GM12878 (cell line): Measurements from ENCODE around the gene ABR. TPM values are rescaled to one million over a fixed set of nuclear protein-coding genes. Genes with fewer than 3 reads are reported as not detected.
A peak's percentile ranks its signal among the peaks of the same experiment; 100 is the strongest.

ENCODE experiments used
- DPF2 ChIP-seq: fragments of 450-650 bp; IDR thresholded peaks from 2 replicates; pipeline ENCODE4 v1.6.1; 2017; ENCODE audit warnings: mild to moderate bottlenecking
- FOXK2 ChIP-seq: fragments of 450-650 bp; IDR thresholded peaks from 2 replicates; pipeline ENCODE4 v1.6.1; 2017; ENCODE audit warnings: mild to moderate bottlenecking, moderate library complexity
- IKZF2 ChIP-seq, 2 experiments: fragments of 450-650 bp; IDR thresholded peaks; 2 replicates each; pipeline ENCODE4 v1.6.1; 2017; ENCODE audit warnings: mild to moderate bottlenecking in 2 of 2, moderate library complexity in 2 of 2
- POLR2AphosphoS2 ChIP-seq: IDR thresholded peaks from 2 replicates; pipeline ENCODE4 v1.6.1; 2011; ENCODE audit warnings: low read depth, mild to moderate bottlenecking, low read length, improper control_type of control experiment, moderate library complexity
- SMAD1 ChIP-seq: fragments of 450-650 bp; IDR thresholded peaks from 2 replicates; pipeline ENCODE4 v1.6.1; 2018; ENCODE audit warnings: mild to moderate bottlenecking, low read depth; ENCODE audit not compliant: partially characterized antibody
- TAF1 ChIP-seq: IDR thresholded peaks from 2 replicates; pipeline ENCODE4 v1.6.1; 2011; ENCODE audit warnings: mild to moderate bottlenecking, low read depth, low read length, borderline replicate concordance
- polyA plus RNA-seq, 11 experiments: library from polyadenylated mRNA; depleted of rRNA in 4 of 11; unstranded in 6 of 11; stranded (reverse) in 5 of 11; fragments of >200 nt; fragmentation: Nextera tagmentation in 4 of 11; fragmentation: Illumina TruSeq in 1 of 11; extraction: Ambion mirVana in 4 of 11; extraction: Trizol in 1 of 11; gene quantifications; 1 replicate in 1 of 11; 2 replicates in 10 of 11; pipeline versions ENCODE4 v1.2.1 to v1.2.3, GENCODE V29; 2011 to 2016; ENCODE audit warnings: inconsistent platforms in 2 of 11, missing spikeins in 2 of 11, low read depth in 1 of 11
- total RNA-seq, 4 experiments: library from RNA; depleted of rRNA in 3 of 4; stranded (reverse); fragments of >200 nt in 3 of 4; fragmentation: Illumina TruSeq in 1 of 4; extraction: Trizol in 1 of 4; gene quantifications; 2 replicates each; pipeline versions ENCODE4 v1.2.1 to v1.2.3, GENCODE V29; 2013 to 2021
- TF ChIP-seq, protein P1 (sequence below): fragments of 450-650 bp; formaldehyde crosslinking; IDR thresholded peaks from 2 replicates; pipeline ENCODE4 v1.5.0; 2022; ENCODE audit warnings: mild to moderate bottlenecking, missing genetic modification characterization
- TF ChIP-seq, protein P2 (sequence below): IDR thresholded peaks from 2 replicates; pipeline ENCODE4 v1.6.1; 2012; ENCODE audit warnings: low read depth, low read length, improper control_type of control experiment

ABR gene
- total and polyA plus RNA-seq, 10 of the 15 experiments (the other 5 are each of a cell fraction or from before 2014, with no cell fraction given) = 1.4 to 112 (median 30.0) TPM

DNA sequence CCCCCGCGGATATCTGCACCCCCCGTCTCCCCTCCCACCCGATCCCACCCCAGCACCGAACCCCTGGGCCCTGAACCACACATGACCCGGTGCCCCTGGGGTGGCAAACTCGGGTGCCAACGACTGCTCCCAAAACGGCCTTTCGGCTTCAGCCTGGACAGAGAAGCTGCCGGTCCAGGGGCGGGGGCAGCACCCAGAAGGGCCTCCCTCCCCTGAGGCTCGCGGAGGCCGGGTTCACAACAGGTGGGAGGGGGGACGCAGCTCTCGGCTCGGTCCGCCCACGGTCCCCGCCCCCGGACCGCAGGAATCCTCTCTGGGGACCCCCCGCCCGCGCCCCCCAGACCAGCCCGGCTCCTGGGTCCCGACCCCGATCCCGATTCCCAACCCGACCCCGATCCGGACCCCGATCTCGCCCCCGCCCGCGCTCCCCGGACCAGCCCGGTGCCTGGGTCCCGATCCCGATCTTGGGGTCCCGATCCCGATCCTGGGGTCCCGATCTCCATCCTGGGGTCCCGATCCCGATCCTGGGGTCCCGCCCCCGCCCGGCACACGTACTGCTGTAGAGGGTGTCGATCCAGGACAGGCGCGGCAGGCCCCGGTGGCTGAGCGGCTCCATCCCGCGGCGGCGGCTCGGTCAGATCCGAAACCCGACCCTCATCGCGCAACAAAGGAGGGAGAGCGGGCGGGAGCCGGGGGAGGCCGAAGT, 516 bp downstream of the ABR start (continued):
- TF ChIP-seq, protein P1, sequence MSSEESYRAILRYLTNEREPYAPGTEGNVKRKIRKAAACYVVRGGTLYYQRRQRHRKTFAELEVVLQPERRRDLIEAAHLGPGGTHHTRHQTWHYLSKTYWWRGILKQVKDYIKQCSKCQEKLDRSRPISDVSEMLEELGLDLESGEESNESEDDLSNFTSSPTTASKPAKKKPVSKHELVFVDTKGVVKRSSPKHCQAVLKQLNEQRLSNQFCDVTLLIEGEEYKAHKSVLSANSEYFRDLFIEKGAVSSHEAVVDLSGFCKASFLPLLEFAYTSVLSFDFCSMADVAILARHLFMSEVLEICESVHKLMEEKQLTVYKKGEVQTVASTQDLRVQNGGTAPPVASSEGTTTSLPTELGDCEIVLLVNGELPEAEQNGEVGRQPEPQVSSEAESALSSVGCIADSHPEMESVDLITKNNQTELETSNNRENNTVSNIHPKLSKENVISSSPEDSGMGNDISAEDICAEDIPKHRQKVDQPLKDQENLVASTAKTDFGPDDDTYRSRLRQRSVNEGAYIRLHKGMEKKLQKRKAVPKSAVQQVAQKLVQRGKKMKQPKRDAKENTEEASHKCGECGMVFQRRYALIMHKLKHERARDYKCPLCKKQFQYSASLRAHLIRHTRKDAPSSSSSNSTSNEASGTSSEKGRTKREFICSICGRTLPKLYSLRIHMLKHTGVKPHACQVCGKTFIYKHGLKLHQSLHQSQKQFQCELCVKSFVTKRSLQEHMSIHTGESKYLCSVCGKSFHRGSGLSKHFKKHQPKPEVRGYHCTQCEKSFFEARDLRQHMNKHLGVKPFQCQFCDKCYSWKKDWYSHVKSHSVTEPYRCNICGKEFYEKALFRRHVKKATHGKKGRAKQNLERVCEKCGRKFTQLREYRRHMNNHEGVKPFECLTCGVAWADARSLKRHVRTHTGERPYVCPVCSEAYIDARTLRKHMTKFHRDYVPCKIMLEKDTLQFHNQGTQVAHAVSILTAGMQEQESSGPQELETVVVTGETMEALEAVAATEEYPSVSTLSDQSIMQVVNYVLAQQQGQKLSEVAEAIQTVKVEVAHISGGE (CRISPR knock-in tag) = no peak
- TF ChIP-seq, protein P2, sequence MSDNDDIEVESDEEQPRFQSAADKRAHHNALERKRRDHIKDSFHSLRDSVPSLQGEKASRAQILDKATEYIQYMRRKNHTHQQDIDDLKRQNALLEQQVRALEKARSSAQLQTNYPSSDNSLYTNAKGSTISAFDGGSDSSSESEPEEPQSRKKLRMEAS = no peak
- no peak for TF ChIP-seq FOXK2
- TF ChIP-seq SMAD1 = no peak
- TF ChIP-seq IKZF2 (IDR thresholded peaks at IDR 0.05) = peak in 1 of 2 experiments; percentile 14; a peak in 1 of 4 replicates
- 0 out of 2 replicates have a peak, but pooled peaks have one; percentile 13 for TF ChIP-seq DPF2
- TF ChIP-seq POLR2AphosphoS2 = no peak
- TF ChIP-seq TAF1 = no peak
